SKM-1 (cell line): ENCODE data around the gene FIBP.

Source experiments
- DNase-seq: peaks from one replicate; lab custom pipeline; 2025; ENCODE audit not compliant: unreplicated experiment; lab: John Stamatoyannopoulos, UW

Gene FIBP

GRCh38 chr11:65891219-65892136, 3.2 kb upstream of the FIBP start:
- no peak for DNase-seq

GRCh38 chr11:65890324-65891218, 2.3 kb upstream of the FIBP start, which contains the start of gene CCDC85B:
TSS of gene CCDC85B (plus strand) at chr11:65890673. CDS start at chr11:65890784, 111 bp downstream.
- peak; percentile 89 for DNase-seq

GRCh38 chr11:65887723-65888162, 528 bp downstream of the FIBP start:
- no peak for DNase-seq

GRCh38 chr11:65886826-65887722, 1.2 kb downstream of the FIBP start:
- no peak for DNase-seq

GRCh38 chr11:65885808-65886536, 2.3 kb downstream of the FIBP start:
- no peak for DNase-seq

GRCh38 chr11:65885231-65885630, 3.0 kb downstream of the FIBP start:
- no peak for DNase-seq

GRCh38 chr11:65884716-65885092, 3.6 kb downstream of the FIBP start:
- peak; percentile 41 for DNase-seq

- no peak for DNase-seq
These were observed 4.2 kb downstream of the FIBP start for GRCh38 chr11:65883786-65884715.

GRCh38 chr11:65883058-65883761, 5.1 kb downstream of the FIBP start:
- DNase-seq = no peak

- DNase-seq = no peak
These were observed 5.9 kb downstream of the FIBP start for GRCh38 chr11:65882120-65883057.

- DNase-seq = no peak
These were observed 7.3 kb downstream of the FIBP start for GRCh38 chr11:65880844-65881421.

- DNase-seq = no peak
These were observed 8.2 kb downstream of the FIBP start for GRCh38 chr11:65880027-65880426.

- DNase-seq = no peak
These were observed 8.7 kb downstream of the FIBP start, which contains the start of gene CTSW for GRCh38 chr11:65879617-65880016. TSS of gene CTSW (plus strand) at chr11:65879837. CDS start at chr11:65879855, 18 bp downstream.

GRCh38 chr11:65873318-65874156, 14.7 kb downstream of the FIBP start:
- DNase-seq = peak; percentile 81

GRCh38 chr11:65872586-65873317, 15.5 kb downstream of the FIBP start, which contains the start of gene EFEMP2:
TSS of gene EFEMP2 (minus strand) at chr11:65872800. CDS start at chr11:65872354, 446 bp downstream.
- DNase-seq = no peak
